WERI-Rb-1 (cell line): Measurements from ENCODE around the gene FAM180A.

Experiments
- DNase-seq: peaks from one replicate; pipeline ENCODE4 v3.0.0-alpha.2; 2020
- H3K27ac ChIP-seq: fragments of 250-450 bp; sonication (Bioruptor Pico); 2 replicates; pipeline ENCODE4 v1.5.1; 2020; ENCODE audit warnings: mild to moderate bottlenecking, moderate library complexity
- H3K27me3 ChIP-seq: fragments of 250-450 bp; sonication (Bioruptor Pico); 2 replicates; pipeline ENCODE4 v1.5.1; 2021; ENCODE audit warnings: mild to moderate bottlenecking, low read depth, moderate library complexity; ENCODE audit not compliant: insufficient read depth, severe bottlenecking
- H3K36me3 ChIP-seq: fragments of 250-450 bp; sonication (Bioruptor Pico); 2 replicates; pipeline ENCODE4 v1.5.1; 2020; ENCODE audit warnings: mild to moderate bottlenecking, moderate library complexity
- H3K4me3 ChIP-seq: 2 replicates; pipeline ENCODE4 v1.5.1; 2011; ENCODE audit warnings: low read depth, mild to moderate bottlenecking, control low read depth, low read length
- H3K9me3 ChIP-seq: fragments of 250-450 bp; sonication (Bioruptor Pico); 2 replicates; pipeline ENCODE4 v1.5.1; 2021; ENCODE audit warnings: mild to moderate bottlenecking, moderate library complexity; ENCODE audit not compliant: severe bottlenecking
- CTCF ChIP-seq: IDR thresholded peaks from 2 replicates; pipeline ENCODE4 v1.5.1; 2011; ENCODE audit warnings: low read depth, mild to moderate bottlenecking, control low read depth, inconsistent platforms, low read length

Gene FAM180A

GRCh38 chr7:135736586-135737305 is 11.9 kb downstream of the FAM180A start:
- no peak for TF ChIP-seq CTCF
- no peaks in the 10 kb centered on the region for H3K9me3 ChIP-seq
- no peaks in the 10 kb centered on the region for H3K36me3 ChIP-seq
- H3K4me3 ChIP-seq = no peak overlapping the region
- no peak for DNase-seq
- H3K27ac ChIP-seq = no peak overlapping the region
- H3K27me3 ChIP-seq = no peaks in the 10 kb centered on the region

- no peak for DNase-seq
- H3K4me3 ChIP-seq = no peak overlapping the region
- H3K36me3 ChIP-seq = no peaks in the 10 kb centered on the region
- H3K27ac ChIP-seq = no peak overlapping the region
- no peak for TF ChIP-seq CTCF
- no peaks in the 10 kb centered on the region for H3K9me3 ChIP-seq
- H3K27me3 ChIP-seq = no peaks in the 10 kb centered on the region
These were observed 14.3 kb downstream of the FAM180A start for GRCh38 chr7:135734343-135734689.

- TF ChIP-seq CTCF = no peak
- H3K9me3 ChIP-seq = no peaks in the 10 kb centered on the region
- H3K4me3 ChIP-seq = no peak overlapping the region
- H3K27me3 ChIP-seq = no peaks in the 10 kb centered on the region
- no peak overlapping the region for H3K27ac ChIP-seq
- no peaks in the 10 kb centered on the region for H3K36me3 ChIP-seq
- DNase-seq = no peak
These were observed 14.8 kb downstream of the FAM180A start for GRCh38 chr7:135733603-135734342.

- Histone ChIP-seq H3K4me3 (no peak overlapping the region), H3K27me3 (no peaks in the 10 kb centered on the region), H3K27ac (no peak overlapping the region), H3K36me3 (no peaks in the 10 kb centered on the region), H3K9me3 (no peaks in the 10 kb centered on the region)
- no peak for DNase-seq
- TF ChIP-seq CTCF = no peak
These were observed 17.5 kb downstream of the FAM180A start for GRCh38 chr7:135731131-135731530.

- no peak for DNase-seq
- Histone ChIP-seq H3K27ac (no peak overlapping the region), H3K36me3 (no peaks in the 10 kb centered on the region), H3K27me3 (no peaks in the 10 kb centered on the region), H3K4me3 (no peak overlapping the region), H3K9me3 (no peaks in the 10 kb centered on the region)
- no peak for TF ChIP-seq CTCF
These were observed 19.4 kb downstream of the FAM180A start for GRCh38 chr7:135729230-135729629.
